Measurements from ENCODE around the gene LYPD6B.

Gene LYPD6B

DNA sequence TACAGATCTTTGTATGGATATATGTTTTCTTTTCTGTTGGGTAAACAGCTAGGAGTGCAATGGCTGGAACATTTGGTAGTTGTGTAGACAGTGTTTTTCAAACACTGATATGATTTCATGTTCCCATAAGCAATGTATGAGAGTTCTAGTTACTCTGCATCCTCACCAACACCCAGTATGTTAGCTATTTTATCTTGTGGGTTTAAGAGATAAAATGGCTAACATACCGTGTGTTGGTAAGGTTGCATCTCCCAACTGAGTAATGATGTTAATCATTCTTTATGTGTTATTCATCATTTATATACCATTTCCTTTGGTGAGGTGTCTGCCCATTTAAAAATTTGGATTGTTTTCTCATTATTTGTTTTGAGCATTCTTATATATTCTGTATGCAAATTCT, 65.7 kb downstream of the LYPD6B start:
- Histone ChIP-seq H3K36me3 (ENCODE audit: insufficient read depth, low read length) (no peaks in the 10 kb centered on the region), H4K20me1 (ENCODE audit: insufficient read depth, low read length) (no peaks in the 10 kb centered on the region), H3K27me3 (ENCODE audit: insufficient read depth, low read length) (no peaks in the 10 kb centered on the region), H2AFZ (ENCODE audit: low read length) (no peak overlapping the region), H3F3A (ENCODE audit: insufficient read depth, low read length) (no peaks in the 10 kb centered on the region), H3K9me3 (ENCODE audit: low read length) (no peaks in the 10 kb centered on the region; the same call in 1 of the 2 replicates), H3K9me2 (ENCODE audit: low read depth, low read length) (no peaks in the 10 kb centered on the region), H3K27ac (ENCODE audit: low read depth, low read length, poor library complexity, severe bottlenecking) (no peak overlapping the region), H3K79me2 (ENCODE audit: insufficient read depth, low read length) (no peaks in the 10 kb centered on the region), H3K4me1 (ENCODE audit: insufficient read depth, low read length, severe bottlenecking) (no peaks in the 10 kb centered on the region), H3K4me2 (ENCODE audit: low read length) (no peak overlapping the region), H3K4me3 (ENCODE audit: low read depth, low read length, poor library complexity, severe bottlenecking) (no peak overlapping the region), H3K9ac (ENCODE audit: low read length) (no peak overlapping the region)
- no peak for TF ChIP-seq EZH2 (IDR thresholded peaks at IDR 0.05; ENCODE audit: borderline replicate concordance, low read length)

DNA sequence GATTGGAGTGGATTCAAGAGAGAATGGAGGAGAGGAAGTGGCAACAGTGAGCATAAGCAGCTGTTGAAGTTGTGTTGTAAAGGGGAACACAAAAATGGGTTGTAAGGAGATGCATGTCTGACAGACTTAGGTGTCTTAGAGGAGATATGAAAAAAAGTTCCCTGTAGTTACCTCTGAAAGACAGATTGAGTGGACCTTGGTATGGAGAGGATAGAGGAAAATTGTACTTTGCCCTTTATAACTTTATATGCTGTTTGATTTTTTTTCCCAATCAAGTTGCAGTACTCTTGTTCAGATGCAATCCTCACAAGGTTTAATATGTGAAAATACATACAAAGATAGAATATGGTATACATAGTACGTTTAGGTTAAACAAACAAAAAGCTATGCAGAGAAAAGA, 73.6 kb downstream of the LYPD6B start:
- H3K4me1 ChIP-seq (ENCODE audit: insufficient read depth, low read length, severe bottlenecking), result no peaks in the 10 kb centered on the region
- H3F3A ChIP-seq (ENCODE audit: insufficient read depth, low read length), result no peaks in the 10 kb centered on the region
- no peak overlapping the region for H3K4me3 ChIP-seq (ENCODE audit: low read depth, low read length, poor library complexity, severe bottlenecking)
- no peaks in the 10 kb centered on the region for H3K79me2 ChIP-seq (ENCODE audit: insufficient read depth, low read length)
- no peaks in the 10 kb centered on the region for H3K27me3 ChIP-seq (ENCODE audit: insufficient read depth, low read length)
- H3K9me3 ChIP-seq (ENCODE audit: low read length), result no peaks in the 10 kb centered on the region
- no peak overlapping the region for H3K4me2 ChIP-seq (ENCODE audit: low read length)
- H2AFZ ChIP-seq (ENCODE audit: low read length), result no peak overlapping the region
- no peaks in the 10 kb centered on the region for H3K9me2 ChIP-seq (ENCODE audit: low read depth, low read length)
- H3K27ac ChIP-seq (ENCODE audit: low read depth, low read length, poor library complexity, severe bottlenecking), result no peak overlapping the region
- H3K9ac ChIP-seq (ENCODE audit: low read length), result no peak overlapping the region
- H4K20me1 ChIP-seq (ENCODE audit: insufficient read depth, low read length), result no peaks in the 10 kb centered on the region
- H3K36me3 ChIP-seq (ENCODE audit: insufficient read depth, low read length), result no peaks in the 10 kb centered on the region
- TF ChIP-seq, protein P1, sequence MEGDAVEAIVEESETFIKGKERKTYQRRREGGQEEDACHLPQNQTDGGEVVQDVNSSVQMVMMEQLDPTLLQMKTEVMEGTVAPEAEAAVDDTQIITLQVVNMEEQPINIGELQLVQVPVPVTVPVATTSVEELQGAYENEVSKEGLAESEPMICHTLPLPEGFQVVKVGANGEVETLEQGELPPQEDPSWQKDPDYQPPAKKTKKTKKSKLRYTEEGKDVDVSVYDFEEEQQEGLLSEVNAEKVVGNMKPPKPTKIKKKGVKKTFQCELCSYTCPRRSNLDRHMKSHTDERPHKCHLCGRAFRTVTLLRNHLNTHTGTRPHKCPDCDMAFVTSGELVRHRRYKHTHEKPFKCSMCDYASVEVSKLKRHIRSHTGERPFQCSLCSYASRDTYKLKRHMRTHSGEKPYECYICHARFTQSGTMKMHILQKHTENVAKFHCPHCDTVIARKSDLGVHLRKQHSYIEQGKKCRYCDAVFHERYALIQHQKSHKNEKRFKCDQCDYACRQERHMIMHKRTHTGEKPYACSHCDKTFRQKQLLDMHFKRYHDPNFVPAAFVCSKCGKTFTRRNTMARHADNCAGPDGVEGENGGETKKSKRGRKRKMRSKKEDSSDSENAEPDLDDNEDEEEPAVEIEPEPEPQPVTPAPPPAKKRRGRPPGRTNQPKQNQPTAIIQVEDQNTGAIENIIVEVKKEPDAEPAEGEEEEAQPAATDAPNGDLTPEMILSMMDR (IDR thresholded peaks at IDR 0.05; ENCODE audit: low read length), result no peak
- TF ChIP-seq EZH2 (IDR thresholded peaks at IDR 0.05; ENCODE audit: borderline replicate concordance, low read length), result no peak

DNA sequence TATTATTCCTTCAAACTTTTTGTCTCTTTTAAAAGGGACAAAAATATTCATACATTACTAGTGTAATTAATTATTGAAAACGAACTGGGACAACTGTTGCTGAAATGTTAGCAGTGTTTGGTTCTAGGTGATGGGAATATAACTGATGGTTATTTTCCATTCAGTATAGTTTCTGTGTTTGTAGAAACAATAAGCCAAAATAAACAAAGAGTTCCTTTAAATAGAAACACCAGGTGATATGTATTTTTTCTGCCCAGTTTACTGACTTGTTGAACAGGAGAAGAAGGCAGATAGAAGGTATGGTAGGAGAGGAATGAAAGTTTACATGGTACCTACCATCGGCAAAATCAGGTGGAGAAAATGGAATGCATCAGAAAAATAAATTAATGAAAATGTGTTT, 74.2 kb downstream of the LYPD6B start:
- Histone ChIP-seq H3F3A (ENCODE audit: insufficient read depth, low read length) (no peaks in the 10 kb centered on the region), H3K9me3 (ENCODE audit: low read length) (no peaks in the 10 kb centered on the region), H3K27ac (ENCODE audit: low read depth, low read length, poor library complexity, severe bottlenecking) (no peak overlapping the region), H3K4me3 (ENCODE audit: low read depth, low read length, poor library complexity, severe bottlenecking) (no peak overlapping the region), H3K9me2 (ENCODE audit: low read depth, low read length) (no peaks in the 10 kb centered on the region), H3K9ac (ENCODE audit: low read length) (no peak overlapping the region), H3K27me3 (ENCODE audit: insufficient read depth, low read length) (no peaks in the 10 kb centered on the region), H3K4me1 (ENCODE audit: insufficient read depth, low read length, severe bottlenecking) (no peaks in the 10 kb centered on the region), H2AFZ (ENCODE audit: low read length) (no peak overlapping the region), H3K4me2 (ENCODE audit: low read length) (no peak overlapping the region), H3K79me2 (ENCODE audit: insufficient read depth, low read length) (no peaks in the 10 kb centered on the region), H3K36me3 (ENCODE audit: insufficient read depth, low read length) (no peaks in the 10 kb centered on the region), H4K20me1 (ENCODE audit: insufficient read depth, low read length) (no peaks in the 10 kb centered on the region)
- TF ChIP-seq EZH2 (IDR thresholded peaks at IDR 0.05; ENCODE audit: borderline replicate concordance, low read length), result no peak
- TF ChIP-seq, protein P1 (IDR thresholded peaks at IDR 0.05; ENCODE audit: low read length), result no peak

DNA sequence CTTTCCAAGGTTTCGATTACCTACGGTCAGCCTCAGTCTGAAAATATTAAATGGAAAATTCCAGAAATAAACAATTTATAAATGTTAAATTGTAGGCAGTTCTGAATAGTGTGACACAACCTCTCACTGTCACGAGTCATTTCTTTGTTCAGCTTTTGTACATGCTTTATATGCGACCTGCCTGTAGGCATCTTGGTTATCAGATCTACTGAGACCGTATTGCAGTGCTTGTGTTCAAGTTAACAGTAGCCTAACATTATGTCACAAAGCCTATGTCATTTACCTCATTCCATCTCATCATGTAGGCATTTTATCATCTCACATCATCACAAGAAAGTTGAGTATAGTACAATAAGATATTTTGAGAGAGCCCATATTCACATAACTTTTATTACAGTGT, 77.3 kb downstream of the LYPD6B start:
- Histone ChIP-seq H3K27me3 (ENCODE audit: insufficient read depth, low read length) (no peaks in the 10 kb centered on the region), H3F3A (ENCODE audit: insufficient read depth, low read length) (no peaks in the 10 kb centered on the region), H3K4me1 (ENCODE audit: insufficient read depth, low read length, severe bottlenecking) (no peaks in the 10 kb centered on the region), H3K79me2 (ENCODE audit: insufficient read depth, low read length) (no peaks in the 10 kb centered on the region), H3K9ac (ENCODE audit: low read length) (no peak overlapping the region), H2AFZ (ENCODE audit: low read length) (no peak overlapping the region), H3K4me2 (ENCODE audit: low read length) (no peak overlapping the region), H4K20me1 (ENCODE audit: insufficient read depth, low read length) (no peaks in the 10 kb centered on the region), H3K4me3 (ENCODE audit: low read depth, low read length, poor library complexity, severe bottlenecking) (no peak overlapping the region), H3K9me2 (ENCODE audit: low read depth, low read length) (no peaks in the 10 kb centered on the region), H3K36me3 (ENCODE audit: insufficient read depth, low read length) (no peaks in the 10 kb centered on the region), H3K27ac (ENCODE audit: low read depth, low read length, poor library complexity, severe bottlenecking) (no peak overlapping the region), H3K9me3 (ENCODE audit: low read length) (no peaks in the 10 kb centered on the region)
- no peak for TF ChIP-seq EZH2 (IDR thresholded peaks at IDR 0.05; ENCODE audit: borderline replicate concordance, low read length)

Measured in OCI-LY1 (cell line).